HepG2 (cell line): ENCODE measurements around the gene ZNF32. TPM values are rescaled to one million over a fixed set of nuclear protein-coding genes. Genes with fewer than 3 reads are reported as not detected.

Experiments used
- CCAR2 ChIP-seq: fragments of 200-400 bp; formaldehyde crosslinking; optimal IDR thresholded peaks from 2 replicates; pipeline ENCODE3; 2018; ENCODE audit warnings: low read depth, mild to moderate bottlenecking, low read length, moderate library complexity
- KDM5A ChIP-seq: fragments of 200-600 bp; sonication (generic); IDR thresholded peaks from 2 replicates; pipeline ENCODE4 v1.7.0; 2018; ENCODE audit warnings: antibody characterized with exemption, mild to moderate bottlenecking, low read length, borderline replicate concordance
- NR2C2 ChIP-seq: sonication (generic); formaldehyde crosslinking; IDR thresholded peaks from 2 replicates; pipeline ENCODE4 v1.4.0; 2020; ENCODE audit warnings: missing genetic modification reagents, mild to moderate bottlenecking, moderate library complexity, borderline replicate concordance
- NR2F2 ChIP-seq: IDR thresholded peaks from 2 replicates; pipeline ENCODE4 v1.6.1; 2012; ENCODE audit warnings: low read depth, inconsistent platforms, borderline replicate concordance
- ONECUT2 ChIP-seq: sonication (generic); formaldehyde crosslinking; IDR thresholded peaks from 2 replicates; pipeline ENCODE4 v1.4.0; 2020; ENCODE audit warnings: missing genetic modification reagents
- TAF1 ChIP-seq: sonication (generic); formaldehyde crosslinking; IDR thresholded peaks from 2 replicates; pipeline ENCODE4 v1.4.0; 2020; ENCODE audit warnings: missing genetic modification reagents
- U2AF2 ChIP-seq: fragments of 200-400 bp; formaldehyde crosslinking; IDR thresholded peaks from 2 replicates; pipeline ENCODE4 v1.6.1; 2017; ENCODE audit warnings: low read depth, mild to moderate bottlenecking, low read length
- ZEB1 ChIP-seq: IDR thresholded peaks from 2 replicates; pipeline ENCODE4 v1.6.1; 2012; ENCODE audit warnings: mild to moderate bottlenecking, low read depth, inconsistent platforms; ENCODE audit not compliant: insufficient replicate concordance
- ZNF121 ChIP-seq: sonication (generic); formaldehyde crosslinking; IDR thresholded peaks from 2 replicates; pipeline ENCODE4 v1.5.0; 2020; ENCODE audit warnings: mild to moderate bottlenecking, missing genetic modification reagents
- ZNF143 ChIP-seq: sonication (generic); formaldehyde crosslinking; IDR thresholded peaks from 2 replicates; pipeline ENCODE4 v1.4.0; 2020; ENCODE audit warnings: missing genetic modification reagents
- ZNF263 ChIP-seq: sonication (generic); formaldehyde crosslinking; IDR thresholded peaks from 2 replicates; pipeline ENCODE4 v1.4.0; 2020; ENCODE audit warnings: missing genetic modification reagents
- ZNF781 ChIP-seq: sonication (generic); formaldehyde crosslinking; IDR thresholded peaks from 2 replicates; pipeline ENCODE4 v1.5.1; 2020; ENCODE audit warnings: borderline replicate concordance, mild to moderate bottlenecking, missing genetic modification reagents; ENCODE audit errors: not compliant biosample characterization
- polyA plus RNA-seq, 8 experiments: library from polyadenylated mRNA; depleted of rRNA in 3 of 8; stranded (reverse) in 7 of 8; unstranded in 1 of 8; fragments of >200 nt; fragmentation: Illumina TruSeq in 4 of 8; extraction: Trizol in 4 of 8; gene quantifications; 2 replicates each; pipeline versions ENCODE4 v1.2.1 to v1.2.3, GENCODE V29; 2011 to 2016; ENCODE audit warnings: low read depth in 4 of 8, missing spikeins in 1 of 8, mixed read lengths in 1 of 8; ENCODE audit not compliant: insufficient read depth in 1 of 8
- total RNA-seq, 5 experiments: library from RNA; depleted of rRNA; stranded (reverse); fragments of >200 nt; fragmentation: Illumina TruSeq; extraction: Trizol; gene quantifications; 2 replicates each; pipeline ENCODE4 v1.2.3, GENCODE V29; 2016; ENCODE audit warnings: low read depth in 1 of 5
- TF ChIP-seq, protein P1 (sequence below), 2 experiments: fragments of 450-650 bp in 1 of 2; sonication (generic) in 1 of 2; formaldehyde crosslinking in 1 of 2; IDR thresholded peaks; 2 replicates each; pipeline versions ENCODE4 v1.6.1 to v1.8.0; 2016 to 2022; ENCODE audit warnings: antibody characterized with exemption in 1 of 2, mild to moderate bottlenecking in 1 of 2, missing genetic modification reagents in 1 of 2
- TF ChIP-seq, protein P2 (sequence below): sonication (generic); formaldehyde crosslinking; IDR thresholded peaks from 2 replicates; pipeline ENCODE4 v1.5.1; 2020; ENCODE audit warnings: missing genetic modification reagents, mild to moderate bottlenecking, borderline replicate concordance
- TF ChIP-seq, protein P3 (sequence below): sonication (generic); formaldehyde crosslinking; IDR thresholded peaks from 2 replicates; pipeline ENCODE4 v1.4.0; 2020; ENCODE audit warnings: missing genetic modification reagents

The ZNF32 gene
- total and polyA plus RNA-seq, 2 of the 13 experiments (the other 11 are each of a cell fraction or from before 2014, with no cell fraction given) = 12.5 to 16.9 TPM

DNA sequence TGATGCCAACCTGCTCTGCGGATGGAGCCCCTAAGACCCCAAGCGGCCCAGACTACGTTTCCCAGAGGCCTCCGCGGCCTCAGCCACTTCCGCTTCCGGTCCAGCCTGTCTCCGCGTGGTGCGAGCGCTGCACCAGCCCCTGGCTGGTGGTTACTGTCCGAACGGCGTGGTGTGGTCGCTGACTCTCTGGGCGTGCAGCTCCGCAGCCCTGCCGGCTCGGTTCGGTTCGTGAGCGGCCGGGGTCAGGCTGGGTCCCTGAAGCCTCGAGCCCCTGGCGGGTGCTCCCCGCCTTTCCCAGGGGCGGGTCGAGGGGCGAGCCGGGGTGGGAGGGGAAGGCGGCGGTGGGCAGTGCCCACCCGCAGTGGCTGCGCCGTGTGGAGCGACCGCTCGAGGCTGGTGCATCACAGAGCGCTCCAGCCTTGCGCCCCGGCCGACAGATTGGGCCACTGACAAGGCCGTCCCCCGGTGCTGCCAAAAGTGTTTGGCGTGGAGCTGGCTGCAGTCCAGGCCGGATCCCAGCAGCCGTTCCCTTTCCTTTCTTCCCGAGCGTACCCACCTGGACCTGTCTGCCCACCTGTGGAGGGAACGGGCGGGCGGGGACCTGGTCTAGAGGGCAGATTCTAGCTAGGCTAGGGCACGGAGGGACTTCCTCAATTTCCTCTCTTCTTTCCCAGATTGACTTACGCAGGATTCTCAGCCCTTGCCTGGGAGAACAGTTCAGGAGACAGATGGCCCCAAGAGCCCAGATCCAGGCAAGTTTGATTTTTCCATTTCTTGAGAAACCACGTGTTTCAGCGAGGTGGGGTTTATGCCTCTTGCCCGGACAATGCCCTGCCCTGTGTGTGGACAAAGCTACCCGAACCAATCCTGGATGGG lies 42.1 kb downstream of the ZNF32 start, which contains the start of gene ZNF485 (continued):
- TF ChIP-seq, protein P1, sequence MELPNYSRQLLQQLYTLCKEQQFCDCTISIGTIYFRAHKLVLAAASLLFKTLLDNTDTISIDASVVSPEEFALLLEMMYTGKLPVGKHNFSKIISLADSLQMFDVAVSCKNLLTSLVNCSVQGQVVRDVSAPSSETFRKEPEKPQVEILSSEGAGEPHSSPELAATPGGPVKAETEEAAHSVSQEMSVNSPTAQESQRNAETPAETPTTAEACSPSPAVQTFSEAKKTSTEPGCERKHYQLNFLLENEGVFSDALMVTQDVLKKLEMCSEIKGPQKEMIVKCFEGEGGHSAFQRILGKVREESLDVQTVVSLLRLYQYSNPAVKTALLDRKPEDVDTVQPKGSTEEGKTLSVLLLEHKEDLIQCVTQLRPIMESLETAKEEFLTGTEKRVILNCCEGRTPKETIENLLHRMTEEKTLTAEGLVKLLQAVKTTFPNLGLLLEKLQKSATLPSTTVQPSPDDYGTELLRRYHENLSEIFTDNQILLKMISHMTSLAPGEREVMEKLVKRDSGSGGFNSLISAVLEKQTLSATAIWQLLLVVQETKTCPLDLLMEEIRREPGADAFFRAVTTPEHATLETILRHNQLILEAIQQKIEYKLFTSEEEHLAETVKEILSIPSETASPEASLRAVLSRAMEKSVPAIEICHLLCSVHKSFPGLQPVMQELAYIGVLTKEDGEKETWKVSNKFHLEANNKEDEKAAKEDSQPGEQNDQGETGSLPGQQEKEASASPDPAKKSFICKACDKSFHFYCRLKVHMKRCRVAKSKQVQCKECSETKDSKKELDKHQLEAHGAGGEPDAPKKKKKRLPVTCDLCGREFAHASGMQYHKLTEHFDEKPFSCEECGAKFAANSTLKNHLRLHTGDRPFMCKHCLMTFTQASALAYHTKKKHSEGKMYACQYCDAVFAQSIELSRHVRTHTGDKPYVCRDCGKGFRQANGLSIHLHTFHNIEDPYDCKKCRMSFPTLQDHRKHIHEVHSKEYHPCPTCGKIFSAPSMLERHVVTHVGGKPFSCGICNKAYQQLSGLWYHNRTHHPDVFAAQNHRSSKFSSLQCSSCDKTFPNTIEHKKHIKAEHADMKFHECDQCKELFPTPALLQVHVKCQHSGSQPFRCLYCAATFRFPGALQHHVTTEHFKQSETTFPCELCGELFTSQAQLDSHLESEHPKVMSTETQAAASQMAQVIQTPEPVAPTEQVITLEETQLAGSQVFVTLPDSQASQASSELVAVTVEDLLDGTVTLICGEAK (IDR thresholded peaks at IDR 0.05) = peak; percentile 70
- TF ChIP-seq, protein P1 (CRISPR knock-in tag; IDR thresholded peaks at IDR 0.05) = peak; percentile 61; the same call in 1 of the 2 replicates
- TF ChIP-seq ZNF781 (no peak), U2AF2 (no peak), ZNF143 (peak; percentile 95), ONECUT2 (CRISPR knock-in tag) (no peak), ZEB1 (no peak), NR2C2 (CRISPR knock-in tag) (peak; percentile 91), KDM5A (no peak), CCAR2 (no peak), ZNF121 (CRISPR knock-in tag) (no peak), NR2F2 (no peak), ZNF263 (peak; percentile 39; the same call in 1 of the 2 replicates), TAF1 (CRISPR knock-in tag) (peak; percentile 54)
- TF ChIP-seq, protein P2, sequence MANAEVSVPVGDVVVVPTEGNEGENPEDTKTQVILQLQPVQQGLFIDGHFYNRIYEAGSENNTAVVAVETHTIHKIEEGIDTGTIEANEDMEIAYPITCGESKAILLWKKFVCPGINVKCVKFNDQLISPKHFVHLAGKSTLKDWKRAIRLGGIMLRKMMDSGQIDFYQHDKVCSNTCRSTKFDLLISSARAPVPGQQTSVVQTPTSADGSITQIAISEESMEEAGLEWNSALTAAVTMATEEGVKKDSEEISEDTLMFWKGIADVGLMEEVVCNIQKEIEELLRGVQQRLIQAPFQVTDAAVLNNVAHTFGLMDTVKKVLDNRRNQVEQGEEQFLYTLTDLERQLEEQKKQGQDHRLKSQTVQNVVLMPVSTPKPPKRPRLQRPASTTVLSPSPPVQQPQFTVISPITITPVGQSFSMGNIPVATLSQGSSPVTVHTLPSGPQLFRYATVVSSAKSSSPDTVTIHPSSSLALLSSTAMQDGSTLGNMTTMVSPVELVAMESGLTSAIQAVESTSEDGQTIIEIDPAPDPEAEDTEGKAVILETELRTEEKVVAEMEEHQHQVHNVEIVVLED (CRISPR knock-in tag) = no peak
- TF ChIP-seq, protein P3, sequence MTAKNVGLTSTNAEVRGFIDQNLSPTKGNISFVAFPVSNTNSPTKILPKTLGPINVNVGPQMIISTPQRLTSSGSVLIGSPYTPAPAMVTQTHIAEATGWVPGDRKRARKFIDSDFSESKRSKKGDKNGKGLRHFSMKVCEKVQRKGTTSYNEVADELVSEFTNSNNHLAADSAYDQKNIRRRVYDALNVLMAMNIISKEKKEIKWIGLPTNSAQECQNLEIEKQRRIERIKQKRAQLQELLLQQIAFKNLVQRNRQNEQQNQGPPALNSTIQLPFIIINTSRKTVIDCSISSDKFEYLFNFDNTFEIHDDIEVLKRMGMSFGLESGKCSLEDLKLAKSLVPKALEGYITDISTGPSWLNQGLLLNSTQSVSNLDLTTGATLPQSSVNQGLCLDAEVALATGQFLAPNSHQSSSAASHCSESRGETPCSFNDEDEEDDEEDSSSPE = peak; percentile 42; the same call in 1 of the 2 replicates
